Measurements from ENCODE around the gene SP8. TPM values are rescaled to one million over a fixed set of nuclear protein-coding genes. Genes with fewer than 3 reads are reported as not detected.

The SP8 gene
- total RNA-seq, 1 donor from 2014 or later = 33.7 TPM

DNA sequence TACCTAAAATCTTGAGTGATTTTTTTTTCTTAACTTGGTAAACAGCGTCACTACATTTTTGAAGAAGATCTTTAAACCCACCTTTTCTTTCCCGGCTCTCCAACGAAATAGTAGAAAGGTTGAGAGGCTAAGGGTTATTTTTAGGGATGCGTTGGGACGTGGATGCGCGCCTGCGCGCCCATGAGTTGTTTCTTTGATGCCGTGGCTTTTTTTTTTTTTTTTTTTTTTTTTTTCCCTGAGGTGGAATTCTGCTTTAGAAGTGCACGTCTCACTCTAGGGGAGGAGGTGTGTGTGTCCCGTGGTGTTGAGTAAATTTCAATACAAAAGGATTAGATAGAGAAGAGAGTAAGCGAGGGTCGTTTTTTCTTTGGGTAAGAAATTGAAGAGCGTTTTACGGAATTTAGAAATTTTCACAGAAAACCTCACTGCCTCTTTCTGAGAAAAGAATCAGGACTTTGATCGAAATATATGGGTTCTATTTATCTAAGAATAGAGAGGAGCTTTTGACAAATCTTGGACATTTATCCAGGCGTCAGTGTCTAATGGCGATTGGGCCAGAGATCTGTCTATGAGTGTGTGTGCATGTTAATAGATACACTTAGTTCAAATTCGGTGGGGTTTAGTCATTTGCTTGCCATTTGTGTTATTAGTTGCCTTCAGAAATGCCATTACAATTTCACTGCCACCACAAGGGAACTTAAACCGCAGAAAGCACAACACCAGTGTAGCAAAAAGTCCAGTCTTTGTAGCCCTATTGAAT is 1.2 kb upstream of the SP8 start:
- Mint-ChIP-seq H3K4me1 (peaks cover 66% of the 10 kb centered on the region), H3K27ac (ENCODE audit: unreplicated experiment) (peak overlapping the region; percentile 98), H3K4me3 (peak overlapping the region; percentile 95), H3K9me3 (no peaks in the 10 kb centered on the region), H3K36me3 (ENCODE audit: low read depth) (peaks cover 12% of the 10 kb centered on the region), H3K27me3 (ENCODE audit: low read depth) (peaks cover 86% of the 10 kb centered on the region)
- TF ChIP-seq CTCF (conservative IDR thresholded peaks at IDR 0.05) = no peak
- DNase-seq (ENCODE audit: low read depth, low spot score) = no peak

- peaks cover 86% of the 10 kb centered on the region for H3K27me3 Mint-ChIP-seq (ENCODE audit: low read depth)
- peaks cover 15% of the 10 kb centered on the region for H3K36me3 Mint-ChIP-seq (ENCODE audit: low read depth)
- no peak for TF ChIP-seq CTCF (conservative IDR thresholded peaks at IDR 0.05)
- DNase-seq (ENCODE audit: low read depth, low spot score) = no peak
- H3K4me3 Mint-ChIP-seq = peak overlapping the region; percentile 95
- H3K27ac Mint-ChIP-seq (ENCODE audit: unreplicated experiment) = peak overlapping the region; percentile 48
- H3K9me3 Mint-ChIP-seq = no peaks in the 10 kb centered on the region
- H3K4me1 Mint-ChIP-seq = peaks cover 66% of the 10 kb centered on the region
These were observed 286 bp downstream of the SP8 start for GRCh38 chr7:20786421-20786778.

- Mint-ChIP-seq H3K36me3 (ENCODE audit: low read depth) (peaks cover 15% of the 10 kb centered on the region), H3K27me3 (ENCODE audit: low read depth) (peaks cover 86% of the 10 kb centered on the region), H3K27ac (ENCODE audit: unreplicated experiment) (peak overlapping the region; percentile 75), H3K4me3 (peak overlapping the region; percentile 95), H3K9me3 (no peaks in the 10 kb centered on the region), H3K4me1 (peaks cover 65% of the 10 kb centered on the region)
- no peak for TF ChIP-seq CTCF (conservative IDR thresholded peaks at IDR 0.05)
- DNase-seq (ENCODE audit: low read depth, low spot score) = no peak
These were observed 655 bp downstream of the SP8 start for GRCh38 chr7:20786049-20786412.

- H3K27me3 Mint-ChIP-seq (ENCODE audit: low read depth) = peaks cover 86% of the 10 kb centered on the region
- DNase-seq (ENCODE audit: low read depth, low spot score) = no peak
- H3K27ac Mint-ChIP-seq (ENCODE audit: unreplicated experiment) = peak overlapping the region; percentile 91
- H3K36me3 Mint-ChIP-seq (ENCODE audit: low read depth) = peaks cover 15% of the 10 kb centered on the region
- peaks cover 67% of the 10 kb centered on the region for H3K4me1 Mint-ChIP-seq
- H3K9me3 Mint-ChIP-seq = no peaks in the 10 kb centered on the region
- no peak for TF ChIP-seq CTCF (conservative IDR thresholded peaks at IDR 0.05)
- H3K4me3 Mint-ChIP-seq = peak overlapping the region; percentile 95
These were observed 1.3 kb downstream of the SP8 start for GRCh38 chr7:20785157-20786048.

- no peak for DNase-seq (ENCODE audit: low read depth, low spot score)
- H3K27me3 Mint-ChIP-seq (ENCODE audit: low read depth) = peaks cover 86% of the 10 kb centered on the region
- peak; percentile 44 for TF ChIP-seq CTCF (conservative IDR thresholded peaks at IDR 0.05)
- no peak overlapping the region for H3K27ac Mint-ChIP-seq (ENCODE audit: unreplicated experiment)
- H3K36me3 Mint-ChIP-seq (ENCODE audit: low read depth) = peaks cover 15% of the 10 kb centered on the region
- peaks cover 68% of the 10 kb centered on the region for H3K4me1 Mint-ChIP-seq
- peak overlapping the region; percentile 54 for H3K4me3 Mint-ChIP-seq
- no peaks in the 10 kb centered on the region for H3K9me3 Mint-ChIP-seq
These were observed 2.1 kb downstream of the SP8 start for GRCh38 chr7:20784388-20785156.
